Hepatocyte (in vitro differentiated cells): ENCODE data around the gene MRTFA. TPM values are rescaled to one million over a fixed set of nuclear protein-coding genes. Genes with fewer than 3 reads are reported as not detected.

Experiments used
- DNase-seq: peaks from one replicate; pipeline ENCODE4 v3.0.0-alpha.2; 2016; ENCODE audit warnings: low spot score
- H2AFZ ChIP-seq: fragments of 200-600 bp; sonication (generic); 2 replicates; pipeline ENCODE4 v1.6.0; 2016; ENCODE audit warnings: antibody characterized with exemption, mild to moderate bottlenecking
- H3K27ac ChIP-seq: fragments of 200-600 bp; sonication (generic); 2 replicates; pipeline ENCODE4 v1.5.1; 2016; ENCODE audit warnings: mild to moderate bottlenecking
- H3K27me3 ChIP-seq: fragments of 200-600 bp; sonication (generic); 2 replicates; pipeline ENCODE4 v1.6.1; 2016
- H3K36me3 ChIP-seq: fragments of 200-600 bp; sonication (generic); replicated peaks from 2 replicates; pipeline ENCODE4 v1.5.1; 2016; ENCODE audit warnings: low read depth; ENCODE audit not compliant: insufficient read depth
- H3K4me1 ChIP-seq: fragments of 200-600 bp; sonication (generic); 2 replicates; pipeline ENCODE4 v1.5.1; 2016; ENCODE audit warnings: mild to moderate bottlenecking, moderate library complexity; ENCODE audit not compliant: insufficient read depth
- H3K4me2 ChIP-seq: fragments of 200-600 bp; sonication (generic); 2 replicates; pipeline ENCODE4 v1.6.0; 2016
- H3K4me3 ChIP-seq: fragments of 200-600 bp; sonication (generic); 2 replicates; pipeline ENCODE4 v1.5.1; 2016; ENCODE audit warnings: mild to moderate bottlenecking
- H3K79me2 ChIP-seq: fragments of 200-600 bp; sonication (generic); 2 replicates; pipeline ENCODE4 v1.6.0; 2017; ENCODE audit warnings: mild to moderate bottlenecking
- H3K9me2 ChIP-seq: fragments of 200-600 bp; sonication (generic); replicated peaks from 2 replicates; pipeline ENCODE4 v1.6.0; 2017; ENCODE audit warnings: mild to moderate bottlenecking; ENCODE audit not compliant: insufficient read depth
- H3K9me3 ChIP-seq: fragments of 200-600 bp; sonication (generic); 2 replicates; pipeline ENCODE4 v1.5.1; 2016; ENCODE audit warnings: low read depth, mild to moderate bottlenecking
- H4K20me1 ChIP-seq: fragments of 200-600 bp; sonication (generic); 2 replicates; pipeline ENCODE4 v1.6.0; 2016; ENCODE audit warnings: mild to moderate bottlenecking; ENCODE audit not compliant: insufficient read depth, poor library complexity, severe bottlenecking
- EZH2 ChIP-seq: fragments of 200-600 bp; sonication (generic); IDR thresholded peaks from 2 replicates; pipeline ENCODE4 v1.6.1; 2016; ENCODE audit warnings: antibody characterized with exemption, mild to moderate bottlenecking, borderline replicate concordance
- EZH2phosphoT487 ChIP-seq: fragments of 200-600 bp; sonication (generic); IDR thresholded peaks from one replicate; pipeline ENCODE4 v1.6.1; 2018; ENCODE audit warnings: antibody characterized with exemption, mild to moderate bottlenecking, low read depth, moderate library complexity; ENCODE audit not compliant: unreplicated experiment, severe bottlenecking
- WGBS: methylation state at CpG from one replicate; pipeline ENCODE4 v1.1.6; 2016; ENCODE audit warnings: low lambda C conversion rate; ENCODE audit errors: missing lambda C conversion rate; 5-methylcytosine and 5-hydroxymethylcytosine counted together
- polyA plus RNA-seq: library from polyadenylated mRNA; unstranded; fragments of >200 nt; fragmentation: Nextera tagmentation; extraction: Ambion mirVana; gene quantifications from 2 replicates; pipeline ENCODE4 v1.2.1, GENCODE V29; 2016
- total RNA-seq: library from RNA; depleted of rRNA; stranded (reverse); fragments of >200 nt; gene quantifications from 2 replicates; pipeline ENCODE4 v1.2.3, GENCODE V29; 2014
- TF ChIP-seq, protein P1 (sequence below): fragments of 200-600 bp; sonication (generic); IDR thresholded peaks from 2 replicates; pipeline ENCODE4 v1.5.1; 2016; ENCODE audit warnings: antibody characterized with exemption, mild to moderate bottlenecking; ENCODE audit not compliant: poor library complexity

Gene MRTFA
- total and polyA plus RNA-seq, 2 experiments from 2014 or later: 19.0 to 29.7 TPM

DNA sequence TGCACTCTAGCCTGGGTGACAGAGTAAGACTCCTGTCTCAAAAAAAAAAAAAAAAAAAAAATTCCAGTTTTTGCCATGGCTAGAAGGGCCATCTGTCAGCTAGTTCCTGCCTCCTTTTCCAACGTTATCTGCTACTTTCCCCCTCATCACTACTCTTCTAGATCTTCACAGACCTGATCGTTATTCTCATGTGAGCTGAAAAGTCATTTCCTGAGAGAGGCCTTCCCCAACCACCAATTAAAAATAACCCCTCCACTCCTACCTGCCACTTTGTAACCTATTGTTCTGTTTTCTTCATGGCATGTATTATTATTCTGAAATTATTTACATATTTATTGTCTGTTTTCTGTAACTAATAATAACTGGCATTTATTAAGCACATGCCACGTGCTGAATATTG is 241.9 kb downstream of the MRTFA start:
- no peak for TF ChIP-seq EZH2phosphoT487
- no peak for TF ChIP-seq EZH2
- TF ChIP-seq, protein P1, sequence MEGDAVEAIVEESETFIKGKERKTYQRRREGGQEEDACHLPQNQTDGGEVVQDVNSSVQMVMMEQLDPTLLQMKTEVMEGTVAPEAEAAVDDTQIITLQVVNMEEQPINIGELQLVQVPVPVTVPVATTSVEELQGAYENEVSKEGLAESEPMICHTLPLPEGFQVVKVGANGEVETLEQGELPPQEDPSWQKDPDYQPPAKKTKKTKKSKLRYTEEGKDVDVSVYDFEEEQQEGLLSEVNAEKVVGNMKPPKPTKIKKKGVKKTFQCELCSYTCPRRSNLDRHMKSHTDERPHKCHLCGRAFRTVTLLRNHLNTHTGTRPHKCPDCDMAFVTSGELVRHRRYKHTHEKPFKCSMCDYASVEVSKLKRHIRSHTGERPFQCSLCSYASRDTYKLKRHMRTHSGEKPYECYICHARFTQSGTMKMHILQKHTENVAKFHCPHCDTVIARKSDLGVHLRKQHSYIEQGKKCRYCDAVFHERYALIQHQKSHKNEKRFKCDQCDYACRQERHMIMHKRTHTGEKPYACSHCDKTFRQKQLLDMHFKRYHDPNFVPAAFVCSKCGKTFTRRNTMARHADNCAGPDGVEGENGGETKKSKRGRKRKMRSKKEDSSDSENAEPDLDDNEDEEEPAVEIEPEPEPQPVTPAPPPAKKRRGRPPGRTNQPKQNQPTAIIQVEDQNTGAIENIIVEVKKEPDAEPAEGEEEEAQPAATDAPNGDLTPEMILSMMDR: no peak
- Histone ChIP-seq H3K4me2 (no peak overlapping the region), H2AFZ (no peak overlapping the region), H3K79me2 (peaks cover 48% of the 10 kb centered on the region), H3K27ac (no peak overlapping the region), H3K36me3 (no peaks in the 10 kb centered on the region), H3K4me1 (peaks cover 5% of the 10 kb centered on the region), H3K27me3 (no peaks in the 10 kb centered on the region), H3K9me3 (no peaks in the 10 kb centered on the region), H4K20me1 (no peaks in the 10 kb centered on the region), H3K4me3 (no peak overlapping the region), H3K9me2 (no peaks in the 10 kb centered on the region)
- 79% methylated on average over 3 of the region's 3 CpGs for WGBS
- no peak for DNase-seq

DNA sequence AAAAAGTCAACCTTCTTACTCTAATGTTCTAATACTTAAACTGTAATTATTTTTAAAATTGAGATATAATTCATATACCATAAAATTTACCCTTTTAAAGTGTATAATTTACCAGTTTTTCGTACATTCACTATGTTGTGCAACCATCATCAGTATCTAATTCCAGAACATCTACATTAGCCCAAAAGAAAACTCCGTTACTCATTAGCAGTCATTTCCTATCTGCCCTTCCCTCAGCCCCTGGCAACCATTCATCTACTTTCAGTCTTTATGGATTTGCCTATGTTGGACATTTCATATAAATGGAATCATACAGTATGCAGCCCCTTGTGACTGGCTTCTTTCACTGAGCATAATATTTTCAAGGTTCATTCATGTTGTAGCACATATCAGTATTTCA is 243.9 kb downstream of the MRTFA start:
- H3K4me3 ChIP-seq: no peak overlapping the region
- no peak overlapping the region for H2AFZ ChIP-seq
- H4K20me1 ChIP-seq: no peaks in the 10 kb centered on the region
- 94% methylated on average over 2 of the region's 2 CpGs for WGBS
- no peaks in the 10 kb centered on the region for H3K27me3 ChIP-seq
- H3K36me3 ChIP-seq: no peaks in the 10 kb centered on the region
- no peak for DNase-seq
- H3K9me2 ChIP-seq: no peaks in the 10 kb centered on the region
- no peak overlapping the region for H3K27ac ChIP-seq
- H3K4me2 ChIP-seq: no peak overlapping the region
- peaks cover 44% of the 10 kb centered on the region for H3K79me2 ChIP-seq
- H3K9me3 ChIP-seq: no peaks in the 10 kb centered on the region
- H3K4me1 ChIP-seq: peaks cover 8% of the 10 kb centered on the region
- TF ChIP-seq EZH2 (no peak), EZH2phosphoT487 (no peak)
- TF ChIP-seq, protein P1: no peak

DNA sequence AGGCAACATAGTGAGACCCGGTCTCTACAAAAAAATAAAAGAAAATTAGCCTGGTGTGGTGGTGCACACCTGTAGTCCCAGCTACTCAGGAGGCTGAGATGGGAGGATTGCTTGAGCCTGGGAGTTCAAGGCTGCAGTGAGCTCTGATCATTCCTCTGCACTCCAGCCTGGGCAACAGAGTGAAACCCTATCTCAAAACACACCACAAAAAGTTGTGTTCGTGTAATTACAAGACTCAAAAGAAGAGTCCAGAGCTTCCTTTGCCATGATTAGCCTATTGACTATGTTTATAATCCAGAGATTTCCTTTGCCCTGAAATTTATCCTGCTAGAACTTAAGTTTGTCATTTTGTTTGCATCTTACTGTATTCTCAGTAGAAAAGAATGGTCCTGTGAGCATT is 245.1 kb downstream of the MRTFA start:
- no peaks in the 10 kb centered on the region for H4K20me1 ChIP-seq
- no peak for DNase-seq
- peaks cover 3% of the 10 kb centered on the region for H3K4me1 ChIP-seq
- TF ChIP-seq, protein P1: no peak
- no peak for TF ChIP-seq EZH2
- TF ChIP-seq EZH2phosphoT487: no peak
- H3K27ac ChIP-seq: no peak overlapping the region
- no peaks in the 10 kb centered on the region for H3K27me3 ChIP-seq
- H3K4me2 ChIP-seq: no peak overlapping the region
- no peaks in the 10 kb centered on the region for H3K9me2 ChIP-seq
- H3K4me3 ChIP-seq: no peak overlapping the region
- H2AFZ ChIP-seq: no peak overlapping the region
- H3K9me3 ChIP-seq: no peaks in the 10 kb centered on the region
- WGBS: 87% methylated on average over 2 of the region's 2 CpGs
- peaks cover 52% of the 10 kb centered on the region for H3K79me2 ChIP-seq
- H3K36me3 ChIP-seq: no peaks in the 10 kb centered on the region

DNA sequence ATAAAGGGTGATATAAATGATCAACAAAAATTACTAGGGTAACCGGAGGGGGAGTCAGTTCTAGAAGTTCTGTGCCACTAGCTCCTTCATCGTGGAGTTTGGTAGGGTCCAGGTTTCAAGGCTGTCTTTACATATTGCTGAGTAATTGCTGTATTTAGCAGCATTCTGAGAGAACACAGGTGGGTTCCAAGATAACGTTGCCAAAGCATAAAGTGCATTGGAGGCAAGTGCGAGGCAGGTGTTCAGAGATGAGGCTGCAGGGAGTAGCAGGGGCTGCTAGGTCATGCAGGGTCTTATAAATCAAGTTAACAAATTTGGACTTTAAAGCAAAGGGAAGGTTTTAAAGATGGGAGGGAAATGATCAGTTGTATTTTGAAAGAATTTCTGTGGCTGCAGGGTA is 248.3 kb downstream of the MRTFA start:
- Histone ChIP-seq H3K4me3 (no peak overlapping the region), H3K27me3 (no peaks in the 10 kb centered on the region), H3K4me1 (peaks cover 3% of the 10 kb centered on the region), H3K9me2 (no peaks in the 10 kb centered on the region), H3K79me2 (peaks cover 59% of the 10 kb centered on the region), H3K9me3 (no peaks in the 10 kb centered on the region), H3K4me2 (peak overlapping the region; percentile 66), H2AFZ (no peak overlapping the region), H3K27ac (peak overlapping the region; percentile 86), H4K20me1 (no peaks in the 10 kb centered on the region), H3K36me3 (no peaks in the 10 kb centered on the region)
- TF ChIP-seq EZH2phosphoT487 (no peak), EZH2 (no peak)
- TF ChIP-seq, protein P1: no peak
- 62% methylated on average over 4 of the region's 4 CpGs for WGBS
- DNase-seq: no peak
